ENCODE results near the gene SLCO3A1. TPM values are rescaled to one million over a fixed set of nuclear protein-coding genes. Genes with fewer than 3 reads are reported as not detected.

The SLCO3A1 gene
- total RNA-seq, 4 donors from 2014 or later = 10.9 to 18.1 (median 14.2) TPM

DNA sequence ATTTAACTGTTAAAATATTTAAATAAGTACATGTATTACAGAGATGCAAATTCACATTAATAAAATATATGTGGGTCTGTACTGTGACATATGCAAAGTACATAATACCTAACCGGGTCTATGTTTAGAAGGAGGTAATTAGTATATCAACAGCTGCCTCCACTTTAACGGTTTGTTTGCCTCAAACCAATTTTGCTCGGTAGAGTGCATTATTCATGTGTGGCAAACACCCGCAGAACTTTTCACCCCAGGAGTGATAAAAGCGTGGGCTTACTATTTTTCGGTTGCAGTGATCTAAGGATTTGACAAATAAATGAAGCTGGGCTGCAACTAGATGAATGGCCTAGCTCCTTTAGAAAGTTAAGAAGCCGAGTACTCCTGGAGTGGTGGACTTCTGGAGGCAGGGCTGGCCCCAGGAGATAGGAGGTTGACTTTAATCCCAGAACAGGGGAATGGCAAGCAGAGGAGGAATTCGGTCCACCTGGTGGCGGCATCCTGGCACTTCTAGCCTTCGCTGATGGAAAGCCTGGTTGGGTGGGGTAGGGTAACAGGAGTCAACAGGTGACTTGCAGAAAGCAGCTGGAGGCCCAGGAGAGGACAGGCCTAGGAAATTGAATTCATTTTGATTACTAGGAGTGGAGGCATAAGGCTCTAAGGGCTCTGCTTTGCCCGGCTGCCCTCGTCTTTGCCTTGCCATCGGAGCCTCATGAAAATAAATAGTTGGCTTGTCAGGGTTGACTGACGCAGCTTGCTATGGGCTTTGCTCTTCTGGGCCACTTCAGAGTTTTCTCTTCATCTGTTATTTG lies 2.4 kb downstream of the SLCO3A1 start:
- Histone ChIP-seq H3K27me3 (no peaks in the 10 kb centered on the region), H3K36me3 (peaks cover 0 to 11% (median 0%) of the 10 kb centered on the region in 3 donors), H3K9me3 (no peaks in the 10 kb centered on the region), H3K4me3 (peak overlapping the region in 3 of 4 donors; percentile 75 to 80 (median 77)), H3K27ac (peak overlapping the region; percentile 36 to 96 (median 95)), H3K4me1 (peaks cover 34 to 66% (median 36%) of the 10 kb centered on the region in 3 donors)
- WGBS, 2 donors = 27 to 39% methylated on average over 14 of the region's 14 CpGs
- DNase-seq = no peak
- TF ChIP-seq, protein P1, sequence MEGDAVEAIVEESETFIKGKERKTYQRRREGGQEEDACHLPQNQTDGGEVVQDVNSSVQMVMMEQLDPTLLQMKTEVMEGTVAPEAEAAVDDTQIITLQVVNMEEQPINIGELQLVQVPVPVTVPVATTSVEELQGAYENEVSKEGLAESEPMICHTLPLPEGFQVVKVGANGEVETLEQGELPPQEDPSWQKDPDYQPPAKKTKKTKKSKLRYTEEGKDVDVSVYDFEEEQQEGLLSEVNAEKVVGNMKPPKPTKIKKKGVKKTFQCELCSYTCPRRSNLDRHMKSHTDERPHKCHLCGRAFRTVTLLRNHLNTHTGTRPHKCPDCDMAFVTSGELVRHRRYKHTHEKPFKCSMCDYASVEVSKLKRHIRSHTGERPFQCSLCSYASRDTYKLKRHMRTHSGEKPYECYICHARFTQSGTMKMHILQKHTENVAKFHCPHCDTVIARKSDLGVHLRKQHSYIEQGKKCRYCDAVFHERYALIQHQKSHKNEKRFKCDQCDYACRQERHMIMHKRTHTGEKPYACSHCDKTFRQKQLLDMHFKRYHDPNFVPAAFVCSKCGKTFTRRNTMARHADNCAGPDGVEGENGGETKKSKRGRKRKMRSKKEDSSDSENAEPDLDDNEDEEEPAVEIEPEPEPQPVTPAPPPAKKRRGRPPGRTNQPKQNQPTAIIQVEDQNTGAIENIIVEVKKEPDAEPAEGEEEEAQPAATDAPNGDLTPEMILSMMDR (IDR thresholded peaks at IDR 0.05) = peak in 5 of 6 experiments; percentile 30 to 78 (median 64)
- no peak for TF ChIP-seq POLR2A (IDR thresholded peaks at IDR 0.05)
- intact Hi-C loops (cut with DNase I) = loop anchor here (5.0 to 10.0 kb wide), 2 partner anchors 96 to 151 kb away; no protein-coding TSS in a partner anchor

DNA sequence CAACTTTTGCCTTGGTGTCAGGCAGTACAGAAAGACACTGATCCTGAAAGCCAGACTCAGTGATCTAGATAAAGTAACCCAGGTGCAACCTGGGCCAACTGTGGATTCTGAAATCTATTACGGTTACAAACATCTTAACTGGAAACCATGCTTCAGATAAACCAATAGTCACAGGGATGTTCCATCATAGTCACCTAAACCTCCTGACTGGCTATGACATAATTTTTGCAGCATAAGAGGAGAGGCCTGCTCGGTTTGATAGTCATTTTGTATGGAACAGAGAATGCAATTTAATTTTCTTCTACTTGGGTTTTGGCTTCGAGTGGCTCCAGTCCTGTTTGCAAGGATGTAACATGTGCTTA lies 3.7 kb downstream of the SLCO3A1 start:
- peaks cover 28 to 66% (median 30%) of the 10 kb centered on the region in 3 donors for H3K4me1 ChIP-seq
- intact Hi-C loops (cut with DNase I) = loop anchor here (5.0 to 10.0 kb wide), 2 partner anchors 95 to 152 kb away; no protein-coding TSS in a partner anchor

DNA sequence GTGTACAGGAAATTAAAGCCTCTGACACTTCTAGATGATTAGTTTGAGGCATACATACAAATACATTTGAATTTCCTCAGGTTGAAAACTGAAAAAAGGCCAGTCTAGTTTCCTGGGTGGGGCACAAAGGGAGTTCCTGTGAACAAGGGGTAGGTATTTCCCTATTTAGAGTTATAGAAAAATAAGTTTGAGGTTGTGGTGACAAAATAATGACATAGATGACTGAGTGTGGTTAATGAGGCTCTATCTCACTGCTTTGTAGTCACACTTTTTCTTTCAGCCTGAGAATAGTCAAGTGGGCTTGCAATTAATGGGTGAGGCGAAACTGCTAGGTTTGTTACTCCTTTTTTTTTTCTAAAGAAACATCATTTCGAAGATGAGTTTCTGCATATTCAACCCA lies 4.3 kb downstream of the SLCO3A1 start:
- DNase-seq = no peak
- TF ChIP-seq, protein P1 (IDR thresholded peaks at IDR 0.05) = no peak
- no peak for TF ChIP-seq POLR2A (IDR thresholded peaks at IDR 0.05)
- peak overlapping the region in 2 of 4 donors; percentile 22 to 95 for H3K27ac ChIP-seq
- peaks cover 24 to 66% (median 25%) of the 10 kb centered on the region in 3 donors for H3K4me1 ChIP-seq
- H3K36me3 ChIP-seq = peaks cover 0 to 11% (median 0%) of the 10 kb centered on the region in 3 donors
- H3K4me3 ChIP-seq = no peak overlapping the region
- intact Hi-C loops (cut with DNase I) = loop anchor here (5.0 to 10.0 kb wide), 2 partner anchors 95 to 153 kb away; no protein-coding TSS in a partner anchor
- no peaks in the 10 kb centered on the region for H3K9me3 ChIP-seq
- WGBS, 2 donors = 66 to 82% methylated on average over 2 of the region's 2 CpGs
- no peaks in the 10 kb centered on the region for H3K27me3 ChIP-seq

More for the DNA sequence above, 3.7 kb downstream of the SLCO3A1 start:
- peak overlapping the region in 2 of 4 donors; percentile 95 to 96 for H3K27ac ChIP-seq
- DNase-seq = no peak
- WGBS, 2 donors = 68 to 86% methylated on average over 3 of the region's 3 CpGs
- H3K27me3 ChIP-seq = no peaks in the 10 kb centered on the region
- no peak for TF ChIP-seq POLR2A (IDR thresholded peaks at IDR 0.05)
- TF ChIP-seq, protein P1 (IDR thresholded peaks at IDR 0.05) = no peak
- H3K9me3 ChIP-seq = no peaks in the 10 kb centered on the region
- H3K4me3 ChIP-seq = no peak overlapping the region
- peaks cover 0 to 11% (median 0%) of the 10 kb centered on the region in 3 donors for H3K36me3 ChIP-seq

DNA sequence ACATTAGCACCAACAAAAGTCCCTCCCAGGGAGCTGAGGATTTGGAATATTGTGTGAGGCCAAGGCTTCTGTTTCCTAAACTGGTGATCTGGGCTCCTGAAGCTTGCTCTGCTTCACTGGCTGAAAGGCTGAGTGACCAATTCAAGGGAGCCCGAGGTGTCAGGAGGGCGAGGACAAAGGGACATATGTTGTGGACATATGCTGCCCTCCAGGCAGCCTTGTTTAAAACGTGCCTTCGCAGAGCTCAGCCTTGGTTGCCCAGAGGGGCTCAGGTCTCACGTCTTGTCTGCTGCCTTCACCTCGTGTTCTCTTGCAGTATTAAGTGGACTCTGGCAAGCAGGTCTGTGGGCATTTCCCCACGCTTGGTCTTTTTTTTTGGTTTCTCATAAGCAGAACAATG lies 7.0 kb downstream of the SLCO3A1 start:
- H3K27me3 ChIP-seq = no peaks in the 10 kb centered on the region
- H3K9me3 ChIP-seq = no peaks in the 10 kb centered on the region
- DNase-seq = no peak
- no peak overlapping the region for H3K27ac ChIP-seq
- WGBS, 2 donors = 72 to 89% methylated on average over 7 of the region's 7 CpGs
- no peak for TF ChIP-seq POLR2A (IDR thresholded peaks at IDR 0.05)
- TF ChIP-seq, protein P1 (IDR thresholded peaks at IDR 0.05) = no peak
- H3K4me3 ChIP-seq = no peak overlapping the region
- H3K36me3 ChIP-seq = peaks cover 0 to 11% (median 0%) of the 10 kb centered on the region in 3 donors
- H3K4me1 ChIP-seq = peaks cover 12 to 77% (median 45%) of the 10 kb centered on the region in 3 donors
- intact Hi-C loops (cut with DNase I) = no loop called here

DNA sequence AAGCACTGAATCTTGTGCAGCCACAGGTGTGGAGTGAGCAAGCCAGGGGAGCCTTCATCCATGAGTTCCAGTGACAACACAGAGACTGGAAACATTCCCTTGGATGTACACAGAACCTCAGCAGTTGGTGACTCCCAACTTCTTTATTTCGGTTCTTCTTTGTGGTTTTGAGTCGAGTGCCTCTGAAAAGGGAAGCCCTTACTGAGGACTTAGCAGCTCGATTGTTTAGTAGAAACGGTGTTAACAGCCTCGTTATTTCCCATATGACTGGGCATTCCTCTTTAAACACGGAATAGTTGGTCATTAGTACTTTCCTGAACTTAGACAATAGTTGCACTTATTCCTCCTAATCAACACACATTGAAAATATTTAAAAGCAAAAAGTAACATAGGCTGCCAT lies 7.7 kb downstream of the SLCO3A1 start:
- intact Hi-C loops (cut with DNase I) = no loop called here
- no peak for DNase-seq
- H3K4me3 ChIP-seq = no peak overlapping the region
- peaks cover 0 to 11% (median 0%) of the 10 kb centered on the region in 3 donors for H3K36me3 ChIP-seq
- TF ChIP-seq POLR2A (IDR thresholded peaks at IDR 0.05) = no peak
- TF ChIP-seq, protein P1 (IDR thresholded peaks at IDR 0.05) = no peak
- H3K27ac ChIP-seq = no peak overlapping the region
- peaks cover 9 to 77% (median 47%) of the 10 kb centered on the region in 3 donors for H3K4me1 ChIP-seq
- no peaks in the 10 kb centered on the region for H3K27me3 ChIP-seq
- no peaks in the 10 kb centered on the region for H3K9me3 ChIP-seq
- 67 to 88% methylated on average over 6 of the region's 6 CpGs for WGBS, 2 donors
